Neuronal stem cell (in vitro differentiated cells): ENCODE results near the gene PLA2G15.
A peak's percentile ranks its signal among the peaks of the same experiment; 100 is the strongest.

ENCODE experiments used
- DNase-seq: peaks from one replicate; pipeline ENCODE4 v3.0.0-alpha.2; 2013; ENCODE audit warnings: low spot score
- H2AFZ ChIP-seq: one replicate; pipeline ENCODE4 v1.6.1; 2013; ENCODE audit warnings: mild to moderate bottlenecking, low read length, inconsistent platforms
- H2AK5ac ChIP-seq: 2 replicates; pipeline ENCODE4 v1.6.1; 2013; ENCODE audit warnings: low read depth, mild to moderate bottlenecking, inconsistent platforms, low read length, moderate library complexity, mixed read lengths
- H2BK120ac ChIP-seq: 2 replicates; pipeline ENCODE4 v1.6.1; 2013; ENCODE audit warnings: low read depth, mild to moderate bottlenecking, inconsistent platforms, low read length, moderate library complexity, mixed read lengths
- H2BK12ac ChIP-seq: one replicate; pipeline ENCODE4 v1.6.1; 2013; ENCODE audit warnings: low read length, inconsistent platforms
- H2BK15ac ChIP-seq: 2 replicates; pipeline ENCODE4 v1.6.1; 2013; ENCODE audit warnings: mild to moderate bottlenecking, low read length, inconsistent platforms, mixed read lengths
- H2BK5ac ChIP-seq: one replicate; pipeline ENCODE4 v1.6.1; 2013; ENCODE audit warnings: inconsistent platforms, mild to moderate bottlenecking, low read length, moderate library complexity
- H3K14ac ChIP-seq: one replicate; pipeline ENCODE4 v1.6.1; 2013; ENCODE audit warnings: low read length, inconsistent platforms
- H3K18ac ChIP-seq: 2 replicates; pipeline ENCODE4 v1.6.1; 2013; ENCODE audit warnings: low read length, inconsistent platforms
- H3K23ac ChIP-seq: 2 replicates; pipeline ENCODE4 v1.6.1; 2013; ENCODE audit warnings: low read depth, mild to moderate bottlenecking, mixed read lengths, low read length, inconsistent platforms; ENCODE audit not compliant: poor library complexity
- H3K27ac ChIP-seq: replicated peaks from 3 replicates; pipeline ENCODE4 v1.5.1; 2013; ENCODE audit warnings: low read length, inconsistent platforms
- H3K27me3 ChIP-seq, 3 experiments: 2 replicates each; pipeline ENCODE4 v1.6.1; 2013; ENCODE audit warnings: low read length in 3 of 3, mild to moderate bottlenecking in 2 of 3, inconsistent platforms in 1 of 3, low read depth in 1 of 3, mixed read lengths in 1 of 3, moderate library complexity in 1 of 3; ENCODE audit not compliant: control insufficient read depth in 3 of 3, insufficient read depth in 3 of 3
- H3K36me3 ChIP-seq, 2 donors: replicated peaks in 1 of 2; 2 replicates each; pipeline ENCODE4 v1.6.1; 2013; ENCODE audit warnings: low read length in 2 of 2; ENCODE audit not compliant: control insufficient read depth in 2 of 2, insufficient read depth in 2 of 2
- H3K4ac ChIP-seq: 2 replicates; pipeline ENCODE4 v1.6.1; 2013; ENCODE audit warnings: inconsistent platforms, mild to moderate bottlenecking, low read length, moderate library complexity
- H3K4me1 ChIP-seq, 2 donors: 1 replicate in 1 of 2; 2 replicates in 1 of 2; pipeline ENCODE4 v1.6.1; 2013; ENCODE audit warnings: low read length in 2 of 2, low read depth in 1 of 2; ENCODE audit not compliant: control insufficient read depth in 2 of 2, insufficient read depth in 1 of 2
- H3K4me2 ChIP-seq: one replicate; pipeline ENCODE4 v1.6.1; 2013; ENCODE audit warnings: mild to moderate bottlenecking, low read length, inconsistent platforms; ENCODE audit not compliant: insufficient read depth, poor library complexity, severe bottlenecking
- H3K4me3 ChIP-seq, 2 donors: 2 replicates each; pipeline ENCODE4 v1.5.1; 2013; ENCODE audit warnings: low read length in 2 of 2, mild to moderate bottlenecking in 2 of 2, inconsistent platforms in 1 of 2, moderate library complexity in 1 of 2
- H3K79me1 ChIP-seq: one replicate; pipeline ENCODE4 v1.6.1; 2013; ENCODE audit warnings: low read depth, mild to moderate bottlenecking, inconsistent platforms, low read length, moderate library complexity
- H3K9ac ChIP-seq: one replicate; pipeline ENCODE4 v1.6.1; 2013; ENCODE audit warnings: mild to moderate bottlenecking, low read depth, low read length, inconsistent platforms; ENCODE audit not compliant: poor library complexity
- H3K9me3 ChIP-seq, 2 donors: replicated peaks in 1 of 2; 2 replicates each; pipeline versions ENCODE3 to v1.6.1; 2013; ENCODE audit warnings: low read length in 2 of 2, mild to moderate bottlenecking in 2 of 2, inconsistent platforms in 1 of 2, low read depth in 1 of 2, mixed read lengths in 1 of 2, moderate library complexity in 1 of 2; ENCODE audit not compliant: control insufficient read depth in 2 of 2, insufficient read depth in 1 of 2
- H4K8ac ChIP-seq: one replicate; pipeline ENCODE4 v1.6.1; 2013; ENCODE audit warnings: low read depth, mild to moderate bottlenecking, inconsistent platforms, low read length, moderate library complexity
- H4K91ac ChIP-seq: one replicate; pipeline ENCODE4 v1.6.1; 2013; ENCODE audit warnings: low read length, low read depth, mild to moderate bottlenecking, inconsistent platforms; ENCODE audit not compliant: poor library complexity
- WGBS, 2 donors: extraction: QIAGEN DNeasy Blood & Tissue Kit; methylation state at CpG; one replicate each; pipeline ENCODE4 v1.1.7; 2013; ENCODE audit warnings: missing lambda C conversion rate in 2 of 2, mixed read lengths in 1 of 2; ENCODE audit not compliant: insufficient read length in 2 of 2, insufficient replicate concordance in 1 of 2; ENCODE audit errors: extremely low coverage in 2 of 2; 5-methylcytosine and 5-hydroxymethylcytosine counted together

PLA2G15 gene

DNA sequence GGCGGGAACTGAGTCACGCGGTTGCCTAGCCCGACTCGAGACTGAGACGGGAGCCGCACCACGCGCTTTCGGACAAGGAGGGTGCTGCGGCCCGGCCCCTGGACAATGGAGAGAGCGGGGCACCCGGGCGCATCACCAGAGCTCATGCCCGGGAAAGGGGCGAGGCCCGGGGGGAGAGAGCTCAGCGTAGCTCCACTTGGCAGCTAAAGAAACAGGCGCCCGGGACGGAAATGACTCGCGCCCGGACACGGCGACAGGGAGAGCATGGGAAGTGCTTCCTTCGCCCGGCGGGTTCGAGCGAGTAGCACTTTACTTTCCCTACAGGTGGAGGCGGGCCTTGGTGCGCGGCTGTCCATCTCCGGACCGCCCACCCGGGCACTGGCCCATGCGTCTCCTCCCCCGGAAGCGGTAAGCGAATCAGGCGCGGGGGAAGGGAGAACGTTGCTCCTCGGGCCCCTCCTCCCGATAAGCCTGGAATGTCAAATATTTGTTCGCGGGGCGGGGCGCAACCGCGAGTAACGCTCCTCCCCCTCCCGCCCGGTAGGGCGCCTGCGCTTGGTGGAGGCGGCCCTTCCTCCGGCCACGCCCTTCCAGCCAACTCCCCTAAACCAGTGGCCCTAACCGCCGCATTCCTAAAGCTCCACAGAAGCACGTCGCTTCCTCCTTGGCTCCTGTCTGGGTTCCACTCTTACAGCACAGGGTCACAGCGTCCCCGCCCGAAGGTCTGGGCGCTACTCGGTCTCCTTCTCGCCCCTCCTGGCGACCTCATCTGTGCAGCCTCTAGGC is 7.7 kb upstream of the PLA2G15 start:
- Histone ChIP-seq H3K36me3 (no peaks in the 10 kb centered on the region), H3K4ac (peak overlapping the region; percentile 85), H3K14ac (no peak overlapping the region), H2AFZ (peak overlapping the region; percentile 89), H2AK5ac (peak overlapping the region; percentile 90), H3K18ac (peak overlapping the region; percentile 93), H2BK12ac (peak overlapping the region; percentile 24), H2BK15ac (peak overlapping the region; percentile 95), H3K27me3 (peaks cover 0 to 37% (median 14%) of the 10 kb centered on the region in 3 experiments), H4K91ac (no peak overlapping the region), H3K27ac (peak overlapping the region; percentile 76), H2BK5ac (peak overlapping the region; percentile 77), H3K4me1 (peaks cover 9 to 18% of the 10 kb centered on the region in 2 donors), H3K23ac (peak overlapping the region; percentile 75), H3K79me1 (peaks cover 2% of the 10 kb centered on the region), H3K9me3 (peaks cover 0 to 21% of the 10 kb centered on the region in 2 donors), H3K4me3 (peak overlapping the region; percentile 37 to 73), H2BK120ac (peak overlapping the region; percentile 7), H3K4me2 (peak overlapping the region; percentile 94), H3K9ac (peak overlapping the region; percentile 79), H4K8ac (no peak overlapping the region)
- peak; percentile 98 for DNase-seq
- WGBS, 2 donors, result no CpG with 5 or more reads among the region's 72 CpGs

DNA sequence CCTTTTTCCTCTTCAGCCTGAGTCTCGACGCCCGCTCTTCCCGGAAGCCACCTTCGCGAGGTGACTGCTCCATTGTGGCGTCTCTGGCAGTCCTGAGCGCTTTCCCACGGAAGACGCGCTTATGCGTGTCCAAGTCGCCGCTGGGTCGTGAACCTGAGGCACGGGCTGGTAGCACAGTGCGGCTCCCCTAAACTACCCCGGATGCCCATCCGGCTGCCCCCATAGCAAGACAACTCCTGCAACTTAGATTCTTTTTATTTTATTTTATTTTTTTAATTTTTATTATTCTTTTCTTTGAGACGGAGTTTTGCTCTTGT is 7.2 kb upstream of the PLA2G15 start:
- Histone ChIP-seq H2BK120ac (peak overlapping the region; percentile 7), H3K4me2 (peak overlapping the region; percentile 63), H4K8ac (no peak overlapping the region), H3K4me3 (peak overlapping the region; percentile 0 to 61), H3K4me1 (peaks cover 9 to 18% of the 10 kb centered on the region in 2 donors), H2BK12ac (peak overlapping the region; percentile 24), H3K4ac (peak overlapping the region; percentile 85), H3K14ac (no peak overlapping the region), H3K9ac (peak overlapping the region; percentile 79), H2AK5ac (no peak overlapping the region), H4K91ac (no peak overlapping the region), H3K27ac (peak overlapping the region; percentile 76), H3K27me3 (peaks cover 0 to 37% (median 14%) of the 10 kb centered on the region in 3 experiments), H2BK5ac (peak overlapping the region; percentile 77), H3K9me3 (peaks cover 0 to 21% of the 10 kb centered on the region in 2 donors), H2AFZ (peak overlapping the region; percentile 89), H3K79me1 (peaks cover 2% of the 10 kb centered on the region), H3K18ac (peak overlapping the region; percentile 77), H3K23ac (peak overlapping the region; percentile 75), H3K36me3 (no peaks in the 10 kb centered on the region), H2BK15ac (peak overlapping the region; percentile 95)
- WGBS, 2 donors, result no CpG with 5 or more reads among the region's 20 CpGs
- no peak for DNase-seq

DNA sequence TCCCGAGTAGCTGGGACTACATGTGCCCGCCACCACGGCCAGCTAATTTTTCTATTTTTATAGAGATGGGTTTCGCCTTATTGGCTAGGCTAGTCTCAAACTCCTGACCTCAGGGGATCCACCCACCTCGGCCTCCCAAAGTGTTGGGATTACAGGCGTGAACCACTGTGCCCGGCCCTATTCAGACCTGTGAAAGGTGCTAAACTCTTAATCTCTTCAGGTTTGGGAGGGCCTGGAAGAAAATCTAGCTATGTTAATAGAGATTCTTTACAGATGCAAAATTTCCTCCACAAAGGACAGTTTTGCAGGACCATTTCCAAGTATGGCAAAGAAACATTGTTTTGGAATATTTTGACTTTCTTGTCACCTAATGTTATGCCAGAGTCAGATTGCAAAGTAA is 3.1 kb upstream of the PLA2G15 start:
- H2BK120ac ChIP-seq, result no peak overlapping the region
- H2BK12ac ChIP-seq, result no peak overlapping the region
- no peak overlapping the region for H3K9ac ChIP-seq
- H3K23ac ChIP-seq, result no peak overlapping the region
- H4K91ac ChIP-seq, result no peak overlapping the region
- H3K4me2 ChIP-seq, result no peak overlapping the region
- no peak overlapping the region for H2BK5ac ChIP-seq
- H3K4ac ChIP-seq, result no peak overlapping the region
- peaks cover 0 to 8% (median 0%) of the 10 kb centered on the region in 3 experiments for H3K27me3 ChIP-seq
- H4K8ac ChIP-seq, result no peak overlapping the region
- peaks cover 5% of the 10 kb centered on the region for H3K79me1 ChIP-seq
- peaks cover 0 to 12% of the 10 kb centered on the region in 2 donors for H3K9me3 ChIP-seq
- no peak overlapping the region for H3K4me3 ChIP-seq
- no peak overlapping the region for H3K14ac ChIP-seq
- peaks cover 12% of the 10 kb centered on the region in 2 donors for H3K4me1 ChIP-seq
- no peak for DNase-seq
- H3K36me3 ChIP-seq, result no peaks in the 10 kb centered on the region
- H2BK15ac ChIP-seq, result no peak overlapping the region
- H3K18ac ChIP-seq, result no peak overlapping the region
- no peak overlapping the region for H2AFZ ChIP-seq
- no peak overlapping the region for H2AK5ac ChIP-seq
- no CpG with 5 or more reads among the region's 7 CpGs for WGBS, 2 donors
- H3K27ac ChIP-seq, result no peak overlapping the region

DNA sequence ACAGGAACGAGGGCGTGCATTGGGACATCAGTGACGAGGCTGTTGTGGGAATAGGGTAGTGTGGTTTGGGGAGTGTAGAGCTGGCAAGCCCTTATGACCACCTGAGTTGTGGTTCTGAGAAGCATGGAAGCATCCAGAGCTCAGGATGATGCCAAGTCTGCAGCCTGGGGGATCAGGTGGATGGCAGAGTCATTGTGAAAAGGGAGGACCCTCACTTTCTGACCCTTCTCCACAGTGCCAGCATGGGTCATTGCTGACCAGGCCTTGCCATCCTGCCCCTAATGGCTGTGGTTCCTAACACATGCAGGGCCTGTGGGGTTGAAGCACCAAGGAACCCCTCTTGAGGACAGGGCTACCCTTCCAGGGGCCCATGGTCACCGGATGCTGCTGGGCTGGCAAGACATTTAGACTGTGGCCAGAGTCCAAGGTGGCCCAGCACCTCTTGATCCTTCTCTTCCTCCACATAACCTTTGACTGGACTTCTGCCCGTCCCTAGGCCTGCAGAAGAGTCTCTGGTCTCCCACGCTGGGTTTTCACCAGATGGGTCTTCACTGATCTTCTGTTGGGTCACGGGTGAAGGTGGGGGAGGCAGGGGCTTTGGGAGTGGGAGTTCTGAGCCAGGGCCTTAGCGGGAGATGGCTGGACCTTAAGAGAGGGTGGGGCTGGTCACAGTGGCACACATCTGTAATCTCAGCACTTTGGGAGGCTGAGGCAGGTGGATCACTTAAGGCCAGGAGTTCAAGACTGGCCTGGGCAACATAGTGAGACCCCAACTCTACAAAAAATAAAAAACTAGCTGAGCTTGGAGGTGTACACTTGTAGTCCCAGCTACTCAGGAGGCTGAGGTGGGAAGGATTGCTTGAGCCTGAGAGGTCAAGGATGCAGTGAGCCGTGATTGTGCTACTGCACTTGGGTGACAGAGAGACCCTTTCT is 2.0 kb upstream of the PLA2G15 start:
- Histone ChIP-seq H3K4ac (no peak overlapping the region), H3K9ac (no peak overlapping the region), H3K79me1 (peaks cover 8% of the 10 kb centered on the region), H4K91ac (no peak overlapping the region), H3K18ac (no peak overlapping the region), H3K27me3 (peaks cover 0 to 8% (median 0%) of the 10 kb centered on the region in 3 experiments), H2BK120ac (no peak overlapping the region), H3K27ac (no peak overlapping the region), H3K9me3 (peaks cover 0 to 5% of the 10 kb centered on the region in 2 donors), H2BK15ac (no peak overlapping the region), H3K36me3 (no peaks in the 10 kb centered on the region), H2BK5ac (no peak overlapping the region), H4K8ac (no peak overlapping the region), H3K4me2 (no peak overlapping the region), H2AK5ac (no peak overlapping the region), H3K14ac (no peak overlapping the region), H2BK12ac (no peak overlapping the region), H3K4me3 (no peak overlapping the region), H2AFZ (no peak overlapping the region), H3K23ac (no peak overlapping the region), H3K4me1 (peaks cover 6 to 10% of the 10 kb centered on the region in 2 donors)
- no peak for DNase-seq
- no CpG with 5 or more reads among the region's 9 CpGs for WGBS, 2 donors
